Forelimb muscle (tissue), 1 donor: ENCODE results near the gene SH2D4B. TPM values are rescaled to one million over a fixed set of nuclear protein-coding genes. Genes with fewer than 3 reads are reported as not detected.

ENCODE experiments used
- DNase-seq: peaks from one replicate; pipeline ENCODE4 v3.0.0-alpha.2; 2013; ENCODE audit warnings: low read depth
- polyA plus RNA-seq: library from polyadenylated mRNA; unstranded; fragments of 120-200 nt; gene quantifications from one replicate; pipeline ENCODE4 v1.2.1, GENCODE V29; 2013; ENCODE audit not compliant: insufficient read length

The SH2D4B gene
- polyA plus RNA-seq, 1 donor, result not detected

- DNase-seq, result no peak
Observed at GRCh38 chr10:80589726-80590373, 52.1 kb downstream of the SH2D4B start.

- DNase-seq, result no peak
Observed at GRCh38 chr10:80590585-80591125, 53.0 kb downstream of the SH2D4B start.

- no peak for DNase-seq
Observed at GRCh38 chr10:80596391-80597257, 58.9 kb downstream of the SH2D4B start.

GRCh38 chr10:80598084-80598798 is 60.5 kb downstream of the SH2D4B start:
- no peak for DNase-seq

DNA sequence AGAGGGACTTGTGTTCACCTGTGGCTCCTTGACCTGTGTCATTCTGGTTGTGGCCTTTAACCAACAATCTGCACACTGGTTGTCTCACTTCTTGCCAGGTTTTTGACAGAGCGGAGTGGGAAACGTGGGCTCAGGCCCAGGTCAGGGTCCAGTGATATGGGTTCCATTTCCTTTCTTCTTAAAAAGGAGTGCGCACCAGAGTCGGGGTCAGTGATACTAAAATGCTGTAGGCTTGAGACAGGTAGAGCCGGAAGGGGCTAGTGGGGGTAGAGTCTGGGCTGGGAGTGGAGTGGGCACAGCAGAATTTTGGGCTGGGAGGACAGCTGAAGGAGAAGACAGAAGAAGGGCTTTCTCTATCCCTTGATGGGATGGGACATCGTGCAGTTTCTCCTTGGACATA is 61.2 kb downstream of the SH2D4B start:
- DNase-seq, result no peak

- DNase-seq, result no peak
Observed at GRCh38 chr10:80599424-80599847, 61.7 kb downstream of the SH2D4B start.

GRCh38 chr10:80600256-80600655 is 62.6 kb downstream of the SH2D4B start:
- DNase-seq, result no peak

- DNase-seq, result no peak
Observed at GRCh38 chr10:80602881-80603280, 65.2 kb downstream of the SH2D4B start.

GRCh38 chr10:80603516-80603915 is 65.8 kb downstream of the SH2D4B start:
- no peak for DNase-seq

DNA sequence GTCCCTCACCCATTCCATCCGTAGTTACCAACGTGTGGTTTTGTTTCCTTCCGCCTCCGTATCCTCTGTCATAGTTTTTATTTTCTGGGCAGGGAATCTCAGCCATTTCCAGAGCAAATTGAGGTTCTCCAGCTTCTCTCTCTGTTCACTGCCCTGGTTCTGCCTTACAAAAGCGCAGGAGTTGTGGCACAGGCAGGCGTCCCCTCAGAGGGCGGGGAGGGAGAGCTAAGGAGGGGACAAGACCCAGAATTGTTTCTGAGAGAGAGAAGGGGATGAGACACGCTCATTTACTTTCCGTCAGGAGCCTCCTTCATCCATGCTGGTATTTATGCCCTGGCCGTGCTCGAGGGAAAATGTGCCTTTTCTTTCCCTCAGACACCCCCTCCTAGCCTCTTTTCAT is 71.0 kb downstream of the SH2D4B start:
- no peak for DNase-seq

- DNase-seq, result no peak
Observed at GRCh38 chr10:80609331-80609730, 71.6 kb downstream of the SH2D4B start.

GRCh38 chr10:80611481-80612185 is 73.9 kb downstream of the SH2D4B start:
- DNase-seq, result no peak

DNA sequence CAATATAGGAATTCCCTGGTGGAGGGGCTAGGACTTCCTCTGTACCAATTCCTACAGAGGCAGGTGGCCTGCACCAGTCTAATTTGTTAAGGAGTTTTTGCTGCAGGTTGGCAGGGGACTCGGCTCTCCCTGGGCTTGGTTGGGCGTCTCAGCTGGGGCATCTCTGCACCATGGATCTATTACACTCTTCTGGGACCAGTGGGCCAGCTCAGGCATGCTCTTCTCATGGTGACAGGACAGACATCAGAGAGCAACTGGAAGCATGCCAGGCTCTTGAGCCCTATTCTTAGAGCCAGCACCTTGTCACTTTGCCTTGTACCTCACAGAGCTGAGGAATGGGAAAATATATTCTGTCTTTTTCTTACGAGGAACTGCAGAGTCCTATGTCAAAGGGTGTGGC is 74.6 kb downstream of the SH2D4B start:
- no peak for DNase-seq

GRCh38 chr10:80613466-80614170 is 75.9 kb downstream of the SH2D4B start:
- DNase-seq, result no peak

- no peak for DNase-seq
Observed at GRCh38 chr10:80614576-80615416, 77.1 kb downstream of the SH2D4B start.

- no peak for DNase-seq
Observed at GRCh38 chr10:80617807-80618206, 80.1 kb downstream of the SH2D4B start.

GRCh38 chr10:80619036-80619435 is 81.3 kb downstream of the SH2D4B start:
- DNase-seq, result no peak

DNA sequence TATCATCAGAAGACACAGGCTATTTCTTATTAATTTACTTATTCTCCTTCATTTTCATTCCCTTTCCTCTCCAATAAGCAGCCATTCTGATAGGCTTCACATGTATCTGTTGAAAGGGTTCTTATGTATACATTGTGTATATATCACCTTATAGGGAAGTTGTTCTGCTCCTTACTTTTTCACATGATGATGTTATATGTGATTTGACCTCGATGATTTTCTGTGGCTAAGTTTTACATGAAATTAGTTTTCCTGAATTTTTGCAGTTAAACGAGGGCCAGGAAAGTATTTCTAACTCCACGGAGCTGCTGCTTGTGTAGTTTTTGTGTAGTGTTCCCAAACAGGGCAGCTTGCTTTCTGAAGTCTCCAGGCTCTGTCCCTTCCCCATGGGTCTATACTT is 84.5 kb downstream of the SH2D4B start:
- no peak for DNase-seq

- DNase-seq, result no peak
Observed at GRCh38 chr10:80630324-80630723, 92.6 kb downstream of the SH2D4B start.

DNA sequence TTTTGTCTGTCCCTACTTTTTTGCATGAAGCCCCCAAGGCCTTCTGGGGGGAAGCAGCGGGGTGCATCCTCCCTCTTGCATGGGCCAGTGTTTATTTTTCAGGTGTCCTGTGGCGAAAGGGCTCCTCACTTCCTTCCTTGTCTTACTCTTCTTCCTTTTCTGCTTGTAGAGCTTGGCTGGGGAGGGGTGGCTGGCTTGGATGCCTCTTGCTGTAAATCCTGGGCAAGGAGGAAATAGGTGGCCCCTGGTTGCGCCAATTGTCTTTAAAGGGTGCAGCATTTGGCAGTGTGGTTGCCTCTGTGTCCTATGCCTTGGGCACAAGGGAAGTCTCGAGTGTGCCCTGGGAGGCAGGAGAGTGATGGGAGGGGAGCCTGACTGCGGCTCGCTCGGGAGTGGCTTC is 95.0 kb downstream of the SH2D4B start:
- no peak for DNase-seq
